Stomach smooth muscle (tissue), 2 donors: Measurements from ENCODE around the gene MUSTN1.

Experiments
- H3K27ac ChIP-seq: one replicate; pipeline ENCODE4 v1.7.0; 2013; ENCODE audit warnings: mild to moderate bottlenecking, low read length, inconsistent platforms
- H3K27me3 ChIP-seq, 2 donors: one replicate each; pipeline ENCODE4 v1.7.0; 2013; ENCODE audit warnings: low read length in 2 of 2; ENCODE audit not compliant: insufficient read depth in 2 of 2, control insufficient read depth in 1 of 2
- H3K36me3 ChIP-seq, 2 donors: one replicate each; pipeline ENCODE4 v1.7.0; 2013; ENCODE audit warnings: low read length in 2 of 2; ENCODE audit not compliant: control insufficient read depth in 2 of 2, insufficient read depth in 2 of 2
- H3K4me1 ChIP-seq: one replicate; pipeline ENCODE4 v1.7.0; 2013; ENCODE audit warnings: low read length; ENCODE audit not compliant: control insufficient read depth, insufficient read depth
- H3K4me3 ChIP-seq, 2 donors: one replicate each; pipeline ENCODE4 v1.7.0; 2013; ENCODE audit warnings: low read length in 2 of 2
- H3K9ac ChIP-seq, 2 donors: one replicate each; pipeline ENCODE4 v1.7.0; 2013; ENCODE audit warnings: low read length in 2 of 2, mild to moderate bottlenecking in 1 of 2
- H3K9me3 ChIP-seq, 2 donors: one replicate each; pipeline ENCODE4 v1.7.0; 2013; ENCODE audit warnings: low read length in 2 of 2; ENCODE audit not compliant: control insufficient read depth in 2 of 2
- donor health status: healthy.
- donor health status: Pancreatic carcinoma.

Gene MUSTN1

DNA sequence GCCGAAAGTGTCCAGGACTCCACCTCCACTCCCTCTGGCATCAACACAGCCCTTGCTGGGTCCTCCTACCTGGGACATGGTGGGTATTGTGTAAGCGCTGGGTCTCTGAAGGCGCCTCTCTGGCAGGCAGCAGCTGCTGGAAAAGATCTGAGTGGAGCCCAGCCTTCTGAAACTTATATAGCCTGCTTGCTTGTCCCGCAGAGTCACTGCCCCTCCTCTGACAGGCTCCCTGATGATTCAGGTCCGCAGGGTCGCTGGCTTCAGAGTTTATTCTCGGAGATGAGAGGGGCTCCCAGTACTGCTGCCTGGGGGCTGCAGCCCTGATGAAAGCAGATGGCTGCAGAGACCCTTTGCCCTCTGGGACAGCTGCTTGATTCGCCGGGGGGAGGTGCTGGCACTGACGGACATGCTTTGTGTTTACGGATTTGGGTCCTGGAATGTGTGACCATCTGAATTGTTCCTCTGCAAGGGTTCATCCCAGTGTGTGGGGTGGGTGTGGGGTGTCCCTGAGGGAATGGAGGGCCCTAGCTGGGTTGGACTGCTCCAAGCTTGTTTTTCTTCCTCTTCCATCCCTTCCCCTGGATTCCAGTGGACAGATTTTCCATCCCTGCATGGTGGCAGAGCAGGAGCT, at the start of gene MUSTN1:
Gene MUSTN1, minus strand, starts transcription at position 149 of the 631 bp plus-strand sequence. Its CDS starts 71 bp downstream, at position 78.
- Histone ChIP-seq H3K9ac (peak within 1 kb of the TSS in 1 of 2 donors; percentile 51), H3K4me1 (peaks cover 34% of the 10 kb centered on the region), H3K36me3 (peaks cover 0 to 11% of the 10 kb centered on the region in 2 donors), H3K9me3 (no peaks in the 10 kb centered on the region), H3K4me3 (peak within 1 kb of the TSS in 1 of 2 donors; percentile 61), H3K27me3 (no peaks in the 10 kb centered on the region), H3K27ac (peak within 1 kb of the TSS; percentile 70)

DNA sequence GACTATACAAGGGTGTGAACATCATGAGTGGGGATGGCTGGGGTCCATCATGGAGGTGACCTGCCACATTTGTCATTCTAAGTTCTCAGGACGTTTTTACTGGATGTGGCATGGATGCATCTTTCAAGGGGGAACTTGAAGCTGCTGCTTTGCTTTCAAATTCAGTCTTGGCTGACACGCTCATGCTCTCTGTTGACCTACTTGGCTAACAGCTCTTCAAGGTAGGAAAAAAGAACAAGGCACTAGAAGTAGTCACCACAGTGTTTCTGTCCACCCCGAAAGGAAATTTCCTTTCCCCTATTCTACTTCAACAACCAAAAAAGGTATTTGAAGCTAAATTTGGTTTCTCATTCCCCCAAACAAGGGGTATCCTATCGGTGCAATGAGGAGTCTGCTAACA, 47.6 kb upstream of the MUSTN1 start:
- no peak overlapping the region for H3K27ac ChIP-seq
- H3K4me3 ChIP-seq, result no peak overlapping the region
- no peaks in the 10 kb centered on the region for H3K27me3 ChIP-seq
- H3K9ac ChIP-seq, result no peak overlapping the region
- no peaks in the 10 kb centered on the region for H3K4me1 ChIP-seq
- peaks cover 0 to 15% of the 10 kb centered on the region in 2 donors for H3K36me3 ChIP-seq
- no peaks in the 10 kb centered on the region for H3K9me3 ChIP-seq

DNA sequence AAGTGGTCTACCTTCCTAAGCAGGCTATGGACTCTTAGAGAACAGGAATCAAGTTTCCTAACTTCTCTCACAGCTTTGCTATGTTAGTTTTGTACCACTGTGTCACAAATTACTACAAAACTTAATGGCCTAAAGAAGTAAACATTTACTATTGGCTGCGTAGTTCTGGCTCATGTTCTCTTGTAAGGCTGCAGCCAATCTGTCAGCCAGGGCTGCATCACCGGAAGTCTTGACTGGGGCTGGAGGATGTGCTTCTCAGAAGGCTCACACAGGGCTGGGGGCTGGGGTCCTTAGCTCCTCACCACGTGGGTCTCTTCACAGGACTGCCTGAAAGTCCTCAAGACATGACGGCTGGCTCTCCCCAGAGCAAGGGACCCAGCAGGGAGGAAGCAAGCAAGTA, 47.1 kb upstream of the MUSTN1 start:
- H3K9me3 ChIP-seq, result no peaks in the 10 kb centered on the region
- H3K4me3 ChIP-seq, result no peak overlapping the region
- peaks cover 0 to 17% of the 10 kb centered on the region in 2 donors for H3K36me3 ChIP-seq
- no peaks in the 10 kb centered on the region for H3K27me3 ChIP-seq
- H3K27ac ChIP-seq, result no peak overlapping the region
- H3K9ac ChIP-seq, result no peak overlapping the region
- no peaks in the 10 kb centered on the region for H3K4me1 ChIP-seq

DNA sequence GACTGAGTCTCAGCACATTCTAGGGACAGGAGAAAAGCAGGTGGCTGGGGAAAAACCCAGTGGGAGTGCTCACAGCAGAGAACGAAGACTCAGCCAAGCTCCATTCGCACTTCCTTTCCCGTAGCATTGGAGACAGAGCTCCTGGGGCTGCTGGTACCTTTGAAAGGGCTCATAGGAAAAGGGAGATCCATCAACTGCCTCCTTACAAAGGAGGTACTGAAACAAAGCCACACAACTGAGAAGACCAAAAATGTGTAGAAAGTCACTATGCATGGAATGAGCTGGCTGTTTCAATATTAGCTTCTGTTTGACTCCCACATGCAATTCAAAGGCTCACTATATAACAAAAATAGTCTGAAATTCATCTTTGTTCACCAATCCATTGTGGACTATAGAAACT, 45.7 kb upstream of the MUSTN1 start:
- Histone ChIP-seq H3K27me3 (no peaks in the 10 kb centered on the region), H3K9ac (no peak overlapping the region), H3K27ac (no peak overlapping the region), H3K4me3 (no peak overlapping the region), H3K9me3 (no peaks in the 10 kb centered on the region), H3K36me3 (peaks cover 0 to 14% of the 10 kb centered on the region in 2 donors), H3K4me1 (no peaks in the 10 kb centered on the region)

DNA sequence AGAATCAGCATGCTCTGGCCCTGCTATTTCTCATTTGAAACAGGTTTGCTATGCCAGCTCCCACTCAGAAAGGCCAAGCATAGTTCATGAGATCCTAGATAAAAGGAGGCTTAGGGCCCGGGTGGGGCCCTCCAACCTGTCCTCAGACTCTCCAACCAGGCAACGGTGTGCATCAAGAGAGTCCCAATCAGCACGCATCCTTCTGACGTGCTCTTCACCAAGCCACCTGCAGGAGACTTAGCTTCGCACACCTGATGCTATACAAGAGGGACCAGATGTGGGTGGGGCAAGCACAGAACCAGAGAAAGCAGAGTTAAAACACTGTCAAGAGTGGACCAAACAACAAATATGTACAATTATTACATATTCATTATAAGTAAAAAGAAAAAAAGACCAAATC, 45.2 kb upstream of the MUSTN1 start:
- peaks cover 0 to 13% of the 10 kb centered on the region in 2 donors for H3K36me3 ChIP-seq
- H3K4me1 ChIP-seq, result no peaks in the 10 kb centered on the region
- no peaks in the 10 kb centered on the region for H3K27me3 ChIP-seq
- H3K27ac ChIP-seq, result no peak overlapping the region
- no peak overlapping the region for H3K9ac ChIP-seq
- H3K4me3 ChIP-seq, result no peak overlapping the region
- no peaks in the 10 kb centered on the region for H3K9me3 ChIP-seq

DNA sequence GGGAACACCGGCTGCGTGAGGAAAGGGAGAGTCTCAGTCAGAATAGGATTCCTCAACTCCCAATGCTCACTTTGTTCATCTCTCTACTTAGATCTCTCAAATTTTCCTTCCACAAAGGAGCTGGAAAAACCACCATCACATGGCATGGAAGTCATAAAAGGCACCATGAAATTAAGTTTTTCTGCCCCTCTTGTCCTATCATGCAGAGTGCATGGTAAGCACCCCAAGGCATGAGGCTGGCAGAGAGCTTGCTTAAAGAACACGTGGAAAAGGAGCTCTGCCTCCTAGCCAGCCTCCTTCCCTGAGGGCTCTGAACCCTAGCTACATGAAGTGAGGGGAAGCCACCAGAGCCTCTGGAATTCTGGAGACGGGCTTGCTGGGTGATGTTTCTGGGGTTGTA, 44.8 kb upstream of the MUSTN1 start:
- H3K36me3 ChIP-seq, result peaks cover 0 to 13% of the 10 kb centered on the region in 2 donors
- H3K27me3 ChIP-seq, result no peaks in the 10 kb centered on the region
- H3K4me1 ChIP-seq, result no peaks in the 10 kb centered on the region
- H3K9ac ChIP-seq, result no peak overlapping the region
- no peak overlapping the region for H3K27ac ChIP-seq
- no peak overlapping the region for H3K4me3 ChIP-seq
- no peaks in the 10 kb centered on the region for H3K9me3 ChIP-seq

DNA sequence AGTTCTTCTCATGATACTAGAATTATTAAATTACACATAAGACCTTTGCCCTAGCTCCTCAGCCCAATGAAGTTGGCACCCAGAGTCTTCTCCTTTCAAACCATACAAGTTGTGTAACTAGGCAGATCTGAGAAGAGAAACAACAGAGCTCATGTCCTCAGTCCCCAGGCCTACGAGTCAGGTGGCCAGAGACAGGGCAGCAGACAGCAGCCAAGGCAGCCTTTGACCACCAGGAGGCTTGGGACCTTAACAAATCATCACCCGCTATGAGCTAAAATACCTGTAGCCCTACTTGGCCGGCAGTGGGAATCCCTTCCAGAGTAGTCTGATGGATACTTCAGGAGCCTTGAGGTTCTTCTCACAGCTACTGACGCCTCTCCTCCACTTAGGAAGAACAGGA, 44.3 kb upstream of the MUSTN1 start:
- no peaks in the 10 kb centered on the region for H3K27me3 ChIP-seq
- H3K4me3 ChIP-seq, result no peak overlapping the region
- no peaks in the 10 kb centered on the region for H3K4me1 ChIP-seq
- peaks cover 0 to 13% of the 10 kb centered on the region in 2 donors for H3K36me3 ChIP-seq
- H3K9ac ChIP-seq, result no peak overlapping the region
- H3K9me3 ChIP-seq, result no peaks in the 10 kb centered on the region
- H3K27ac ChIP-seq, result no peak overlapping the region

DNA sequence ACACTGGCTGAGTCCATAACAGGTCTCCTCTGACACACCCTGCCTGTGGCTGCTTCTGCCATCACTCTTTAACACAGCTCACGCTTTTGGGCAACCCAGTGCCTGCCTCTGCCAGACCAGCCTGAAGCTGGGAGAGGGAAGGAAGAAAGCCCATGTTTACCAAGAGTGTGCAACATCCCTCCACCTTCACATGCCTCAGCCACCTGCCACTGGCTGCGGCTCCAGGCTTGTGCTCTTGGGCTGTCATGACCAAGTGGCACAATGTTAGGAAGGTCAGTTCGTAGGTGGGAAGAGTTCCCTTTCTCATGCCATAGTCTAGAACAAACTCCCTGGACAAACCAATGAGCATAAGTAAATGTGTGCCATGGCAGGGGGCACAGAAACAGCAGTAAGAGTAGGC, 42.3 kb upstream of the MUSTN1 start:
- no peaks in the 10 kb centered on the region for H3K9me3 ChIP-seq
- H3K4me3 ChIP-seq, result no peak overlapping the region
- H3K9ac ChIP-seq, result no peak overlapping the region
- peaks cover 2% of the 10 kb centered on the region for H3K4me1 ChIP-seq
- H3K27me3 ChIP-seq, result no peaks in the 10 kb centered on the region
- H3K27ac ChIP-seq, result no peak overlapping the region
- H3K36me3 ChIP-seq, result peaks cover 0 to 13% of the 10 kb centered on the region in 2 donors

DNA sequence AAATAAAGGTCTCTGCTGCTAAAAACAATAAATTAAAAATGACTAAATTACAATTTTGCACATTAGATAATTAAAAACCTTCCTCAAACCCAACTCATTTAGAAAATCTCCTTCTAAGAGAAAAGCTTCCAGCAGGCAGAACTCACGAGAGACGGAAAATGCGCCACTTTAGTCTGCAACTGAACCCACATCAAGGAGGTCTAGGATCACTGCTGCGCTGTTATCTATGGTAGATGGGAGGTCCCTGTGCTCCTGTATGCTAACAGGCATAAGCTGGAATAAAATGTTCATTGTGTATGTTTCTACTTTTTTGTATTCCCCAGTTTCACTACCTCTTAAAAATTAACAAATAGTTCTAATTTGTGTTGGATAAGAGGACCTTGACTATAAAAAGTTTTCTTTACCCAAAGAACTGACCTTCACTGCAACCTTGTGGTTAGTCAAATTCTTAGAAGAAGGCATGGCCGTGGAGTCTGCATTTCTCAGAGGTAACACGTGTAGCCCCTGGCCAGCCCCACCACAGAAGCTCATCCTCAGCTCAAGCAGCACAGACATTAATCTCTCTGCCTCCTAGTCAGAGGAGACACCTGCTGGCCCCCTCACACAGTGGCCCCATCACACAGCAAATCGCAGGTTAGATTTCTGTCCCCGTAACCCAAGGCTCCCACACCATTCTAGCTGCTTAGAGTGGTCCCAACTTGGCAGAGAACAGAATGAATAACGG, 40.2 kb upstream of the MUSTN1 start:
- Histone ChIP-seq H3K4me1 (peaks cover 2% of the 10 kb centered on the region), H3K4me3 (no peak overlapping the region), H3K9ac (no peak overlapping the region), H3K27ac (no peak overlapping the region), H3K36me3 (peaks cover 0 to 10% of the 10 kb centered on the region in 2 donors), H3K9me3 (no peaks in the 10 kb centered on the region), H3K27me3 (no peaks in the 10 kb centered on the region)

DNA sequence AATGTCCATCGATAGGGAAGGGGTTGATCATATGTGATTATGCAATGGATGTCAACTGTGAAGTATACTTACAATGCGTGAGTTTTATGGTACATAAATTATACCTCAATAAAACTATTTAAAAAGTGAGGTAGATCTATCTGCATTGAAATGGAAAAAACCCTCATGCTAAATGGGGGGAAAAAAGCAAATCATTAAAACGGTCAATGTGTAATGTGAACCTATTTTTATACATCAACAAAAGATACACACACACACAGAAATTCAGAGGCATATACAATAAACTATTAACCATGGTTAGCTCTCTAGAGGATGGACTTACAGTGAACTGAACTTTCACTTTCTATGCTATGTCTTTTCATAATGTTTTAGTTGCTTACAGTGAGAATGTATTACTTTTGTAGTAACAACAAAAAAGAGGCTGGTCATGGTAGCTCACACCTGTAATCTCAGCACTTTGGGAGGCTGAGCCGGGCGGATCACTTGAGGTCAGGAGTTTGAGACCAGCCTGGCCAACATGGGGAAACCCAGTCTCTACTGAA, 39.4 kb upstream of the MUSTN1 start:
- Histone ChIP-seq H3K9me3 (no peaks in the 10 kb centered on the region), H3K36me3 (peaks cover 0 to 5% of the 10 kb centered on the region in 2 donors), H3K27ac (no peak overlapping the region), H3K4me1 (peaks cover 2% of the 10 kb centered on the region), H3K9ac (no peak overlapping the region), H3K27me3 (no peaks in the 10 kb centered on the region), H3K4me3 (no peak overlapping the region)
